Endothelial cell (in vitro differentiated cells): ENCODE measurements around the gene PDK4. TPM values are rescaled to one million over a fixed set of nuclear protein-coding genes. Genes with fewer than 3 reads are reported as not detected.

Experiments
- DNase-seq: peaks from one replicate; pipeline ENCODE4 v3.0.0; 2021; ENCODE audit warnings: low spot score
- H3K27ac Mint-ChIP-seq: one replicate; pipeline ENCODE4 v1.8.0; 2021; ENCODE audit warnings: mixed read lengths, inconsistent platforms; ENCODE audit not compliant: unreplicated experiment
- H3K27me3 Mint-ChIP-seq: one replicate; pipeline ENCODE4 v1.8.0; 2021; ENCODE audit warnings: mild to moderate bottlenecking, moderate library complexity, mixed read lengths, inconsistent platforms; ENCODE audit not compliant: unreplicated experiment
- H3K36me3 Mint-ChIP-seq: one replicate; pipeline ENCODE4 v1.8.0; 2021; ENCODE audit warnings: mild to moderate bottlenecking, low read depth, mixed read lengths, inconsistent platforms; ENCODE audit not compliant: unreplicated experiment
- H3K4me1 Mint-ChIP-seq: one replicate; pipeline ENCODE4 v1.8.0; 2021; ENCODE audit warnings: mild to moderate bottlenecking, mixed read lengths, inconsistent platforms; ENCODE audit not compliant: unreplicated experiment
- H3K4me3 Mint-ChIP-seq: one replicate; pipeline ENCODE4 v1.8.0; 2021; ENCODE audit warnings: mild to moderate bottlenecking, mixed read lengths, inconsistent platforms; ENCODE audit not compliant: unreplicated experiment
- H3K9me3 Mint-ChIP-seq: one replicate; pipeline ENCODE4 v1.8.0; 2021; ENCODE audit warnings: mixed read lengths, inconsistent platforms; ENCODE audit not compliant: unreplicated experiment
- CTCF ChIP-seq: fragments of 200-600 bp; sonication (generic); IDR thresholded peaks from one replicate; pipeline ENCODE4 v1.5.0; 2021; ENCODE audit warnings: antibody characterized with exemption; ENCODE audit not compliant: unreplicated experiment
- total RNA-seq: library from RNA; stranded (reverse); fragmentation: NEBNext Ultra II Directional; extraction: Animal tissue kit (Norgen Biotek cat#: 25700); gene quantifications from one replicate; pipeline ENCODE4 v1.2.1, GENCODE V29; 2021; ENCODE audit not compliant: unreplicated experiment

The PDK4 gene
- total RNA-seq, 1 donor from 2014 or later = 0.23 TPM

DNA sequence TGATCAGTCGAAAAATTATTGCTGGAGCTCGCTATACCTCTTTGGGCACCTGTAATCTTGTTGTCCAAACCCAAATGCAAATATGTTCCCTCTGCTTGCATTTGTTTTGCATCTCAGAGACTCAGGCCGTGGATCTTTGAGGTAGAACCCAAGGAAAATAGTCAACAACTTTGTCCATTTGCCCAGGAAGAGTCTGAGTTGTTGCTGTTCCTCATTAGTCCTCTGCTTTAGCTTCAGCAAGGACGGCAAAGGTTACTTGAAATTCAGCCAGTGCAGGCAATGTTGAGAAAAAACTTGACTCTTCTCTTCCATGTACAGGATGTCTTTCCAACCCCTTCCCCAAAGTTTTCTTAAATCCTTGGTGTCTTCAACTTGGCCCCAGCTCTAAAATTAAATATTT, 45.8 kb downstream of the PDK4 start:
- H3K27me3 Mint-ChIP-seq = no peaks in the 10 kb centered on the region
- no peaks in the 10 kb centered on the region for H3K4me1 Mint-ChIP-seq
- H3K4me3 Mint-ChIP-seq = no peak overlapping the region
- no peak for TF ChIP-seq CTCF
- H3K9me3 Mint-ChIP-seq = no peaks in the 10 kb centered on the region
- no peaks in the 10 kb centered on the region for H3K36me3 Mint-ChIP-seq
- no peak overlapping the region for H3K27ac Mint-ChIP-seq
- no peak for DNase-seq

GRCh38 chr7:95549818-95550529, 46.3 kb downstream of the PDK4 start:
- H3K9me3 Mint-ChIP-seq = no peaks in the 10 kb centered on the region
- H3K36me3 Mint-ChIP-seq = no peaks in the 10 kb centered on the region
- no peak for TF ChIP-seq CTCF
- no peak overlapping the region for H3K4me3 Mint-ChIP-seq
- H3K27ac Mint-ChIP-seq = no peak overlapping the region
- DNase-seq = no peak
- H3K4me1 Mint-ChIP-seq = no peaks in the 10 kb centered on the region
- H3K27me3 Mint-ChIP-seq = no peaks in the 10 kb centered on the region

- H3K27me3 Mint-ChIP-seq = no peaks in the 10 kb centered on the region
- no peak overlapping the region for H3K27ac Mint-ChIP-seq
- DNase-seq = no peak
- no peaks in the 10 kb centered on the region for H3K36me3 Mint-ChIP-seq
- H3K9me3 Mint-ChIP-seq = no peaks in the 10 kb centered on the region
- no peaks in the 10 kb centered on the region for H3K4me1 Mint-ChIP-seq
- no peak for TF ChIP-seq CTCF
- H3K4me3 Mint-ChIP-seq = no peak overlapping the region
Measured at GRCh38 chr7:95547361-95548348, 48.7 kb downstream of the PDK4 start.

DNA sequence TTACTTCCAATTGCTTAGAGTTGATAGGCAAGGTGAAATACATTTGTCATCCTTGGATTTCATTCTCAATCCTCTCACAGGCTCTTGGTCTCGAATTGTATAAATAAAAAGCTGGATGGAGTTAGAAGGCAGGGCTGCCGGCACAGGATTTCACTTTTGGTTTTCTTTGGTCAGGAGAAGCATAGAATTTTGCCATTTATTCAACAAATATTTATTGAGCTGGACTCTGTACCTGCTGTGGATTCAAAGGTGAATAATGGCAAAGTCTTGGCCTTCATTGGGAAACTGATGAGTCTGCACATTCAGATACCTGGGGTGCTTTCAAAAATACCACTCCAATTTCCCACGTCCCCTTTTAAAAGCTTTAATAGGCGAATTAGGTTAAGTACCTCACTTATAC, 49.7 kb downstream of the PDK4 start:
- Mint-ChIP-seq H3K4me3 (no peak overlapping the region), H3K27ac (no peak overlapping the region), H3K4me1 (no peaks in the 10 kb centered on the region), H3K36me3 (no peaks in the 10 kb centered on the region), H3K9me3 (no peaks in the 10 kb centered on the region), H3K27me3 (no peaks in the 10 kb centered on the region)
- DNase-seq = no peak
- TF ChIP-seq CTCF = no peak

GRCh38 chr7:95545673-95546072, 50.6 kb downstream of the PDK4 start:
- H3K4me1 Mint-ChIP-seq = no peaks in the 10 kb centered on the region
- no peaks in the 10 kb centered on the region for H3K36me3 Mint-ChIP-seq

More at GRCh38 chr7:95545673-95546072, 50.6 kb downstream of the PDK4 start:
- Mint-ChIP-seq H3K27ac (no peak overlapping the region), H3K4me3 (no peak overlapping the region), H3K9me3 (no peaks in the 10 kb centered on the region), H3K27me3 (no peaks in the 10 kb centered on the region)
- no peak for DNase-seq
- no peak for TF ChIP-seq CTCF
